Smooth muscle cell (in vitro differentiated cells): ENCODE results near the gene SDCBP2. TPM values are rescaled to one million over a fixed set of nuclear protein-coding genes. Genes with fewer than 3 reads are reported as not detected.

Experiments used
- DNase-seq: peaks from one replicate; lab custom pipeline; 2025; ENCODE audit not compliant: unreplicated experiment; lab: John Stamatoyannopoulos, UW
- H2AFZ ChIP-seq: fragments of 200-600 bp; sonication (generic); 2 replicates; pipeline ENCODE4 v1.6.0; 2016; ENCODE audit warnings: antibody characterized with exemption, low read depth, mild to moderate bottlenecking
- H3F3A ChIP-seq: fragments of 200-600 bp; sonication (generic); 2 replicates; pipeline ENCODE4 v1.6.0; 2017; ENCODE audit warnings: antibody characterized with exemption, low read depth
- H3K27ac ChIP-seq: fragments of 200-600 bp; sonication (generic); 2 replicates; pipeline ENCODE4 v1.5.1; 2016; ENCODE audit warnings: low read depth, mild to moderate bottlenecking
- H3K27me3 ChIP-seq: fragments of 200-600 bp; sonication (generic); 2 replicates; pipeline ENCODE4 v1.6.1; 2016; ENCODE audit warnings: low read depth, mild to moderate bottlenecking
- H3K36me3 ChIP-seq: fragments of 200-600 bp; sonication (generic); 2 replicates; pipeline ENCODE4 v1.5.1; 2016; ENCODE audit warnings: low read depth
- H3K4me1 ChIP-seq: fragments of 200-600 bp; sonication (generic); 2 replicates; pipeline ENCODE4 v1.5.1; 2016; ENCODE audit warnings: low read depth
- H3K4me2 ChIP-seq: fragments of 200-600 bp; sonication (generic); 2 replicates; pipeline ENCODE4 v1.6.0; 2016; ENCODE audit warnings: mild to moderate bottlenecking
- H3K4me3 ChIP-seq: fragments of 200-600 bp; sonication (generic); 2 replicates; pipeline ENCODE4 v1.5.1; 2016; ENCODE audit warnings: mild to moderate bottlenecking
- H3K79me2 ChIP-seq: fragments of 200-600 bp; sonication (generic); 2 replicates; pipeline ENCODE4 v1.6.0; 2016; ENCODE audit warnings: low read depth, mild to moderate bottlenecking
- H3K9ac ChIP-seq: fragments of 200-600 bp; sonication (generic); 2 replicates; pipeline ENCODE4 v1.6.0; 2016; ENCODE audit warnings: low read depth
- H3K9me3 ChIP-seq: fragments of 200-600 bp; sonication (generic); replicated peaks from 2 replicates; pipeline ENCODE4 v1.5.1; 2016; ENCODE audit warnings: low read depth
- H4K20me1 ChIP-seq: fragments of 200-600 bp; sonication (generic); 2 replicates; pipeline ENCODE4 v1.6.0; 2016; ENCODE audit warnings: low read depth
- CTCF ChIP-seq: fragments of 200-600 bp; sonication (generic); IDR thresholded peaks from 2 replicates; pipeline ENCODE4 v1.5.1; 2017; ENCODE audit warnings: borderline replicate concordance, mild to moderate bottlenecking, antibody characterized with exemption; ENCODE audit not compliant: insufficient read depth, poor library complexity, severe bottlenecking
- WGBS: methylation state at CpG from one replicate; pipeline ENCODE4 v1.1.7; 2016; ENCODE audit warnings: low lambda C conversion rate; 5-methylcytosine and 5-hydroxymethylcytosine counted together
- polyA plus RNA-seq: library from polyadenylated mRNA; unstranded; fragments of >200 nt; fragmentation: Nextera tagmentation; extraction: Ambion mirVana; gene quantifications from 2 replicates; pipeline ENCODE4 v1.2.1, GENCODE V29; 2016
- total RNA-seq: library from RNA; depleted of rRNA; stranded (reverse); fragments of >200 nt; gene quantifications from 2 replicates; pipeline ENCODE4 v1.2.3, GENCODE V29; 2014

SDCBP2 gene
- total and polyA plus RNA-seq, 2 experiments from 2014 or later = 3.6 to 4.7 TPM

- WGBS = 93% methylated on average over 6 of the region's 6 CpGs
- Histone ChIP-seq H3K4me2 (no peak overlapping the region), H3K9me3 (no peaks in the 10 kb centered on the region), H2AFZ (no peak overlapping the region), H3F3A (no peaks in the 10 kb centered on the region), H3K27me3 (no peaks in the 10 kb centered on the region), H3K36me3 (no peaks in the 10 kb centered on the region), H3K4me1 (no peaks in the 10 kb centered on the region), H3K79me2 (peaks cover 8% of the 10 kb centered on the region), H3K4me3 (no peak overlapping the region), H3K27ac (no peak overlapping the region), H4K20me1 (peaks cover 29% of the 10 kb centered on the region), H3K9ac (no peak overlapping the region)
- no peak for DNase-seq
- no peak for TF ChIP-seq CTCF
Measured at GRCh38 chr20:1335961-1336698, 7.2 kb upstream of the SDCBP2 start.

DNA sequence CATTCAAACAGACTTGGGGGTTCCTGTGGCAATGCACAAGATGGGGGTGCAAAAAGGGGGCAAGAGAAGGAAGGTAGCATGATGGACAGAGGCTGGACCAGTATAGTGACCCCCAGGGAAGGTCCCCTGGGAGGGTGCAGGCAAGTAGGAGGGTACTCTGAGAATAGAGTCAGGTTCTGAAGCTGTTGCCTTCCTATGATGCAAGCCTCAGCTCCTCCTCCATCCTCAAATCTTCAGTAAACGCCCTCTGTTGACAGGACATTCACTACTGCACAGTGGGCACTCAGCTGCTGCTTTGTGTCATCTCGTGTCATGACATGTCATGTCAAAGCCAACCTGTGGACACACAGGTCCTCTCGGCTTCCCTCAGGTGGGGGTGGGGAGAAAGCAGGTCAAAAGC is 5.8 kb upstream of the SDCBP2 start:
- Histone ChIP-seq H3K4me3 (no peak overlapping the region), H3K4me2 (no peak overlapping the region), H2AFZ (no peak overlapping the region), H3K9ac (no peak overlapping the region), H3K27me3 (no peaks in the 10 kb centered on the region), H3F3A (no peaks in the 10 kb centered on the region), H3K9me3 (no peaks in the 10 kb centered on the region), H3K79me2 (peaks cover 20% of the 10 kb centered on the region), H3K4me1 (no peaks in the 10 kb centered on the region), H4K20me1 (peaks cover 38% of the 10 kb centered on the region), H3K27ac (no peak overlapping the region), H3K36me3 (no peaks in the 10 kb centered on the region)
- DNase-seq = no peak
- WGBS = 65% methylated on average over 3 of the region's 3 CpGs
- no peak for TF ChIP-seq CTCF

DNA sequence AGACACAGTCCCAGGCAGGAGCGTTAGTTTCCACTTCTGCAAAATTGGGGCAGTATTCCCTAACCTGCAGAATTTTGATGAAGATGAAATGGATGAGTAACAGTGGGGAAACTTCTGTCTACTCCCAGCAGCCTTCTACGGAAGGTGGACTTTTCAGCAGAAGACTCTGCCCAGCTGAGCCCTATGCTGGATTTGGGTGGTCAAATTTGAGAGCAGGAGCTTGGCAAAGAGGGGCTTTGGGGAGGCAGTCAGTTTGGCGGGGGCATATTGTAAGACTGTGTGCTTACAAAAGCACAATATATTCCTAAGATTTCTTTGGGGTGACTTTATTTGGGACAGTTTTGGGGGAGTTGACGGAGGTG is 5.4 kb upstream of the SDCBP2 start:
- H3K36me3 ChIP-seq = no peaks in the 10 kb centered on the region
- WGBS = 97% methylated on average over 4 of the region's 4 CpGs
- no peak for TF ChIP-seq CTCF
- H3K4me2 ChIP-seq = no peak overlapping the region
- no peaks in the 10 kb centered on the region for H3K9me3 ChIP-seq
- H3K9ac ChIP-seq = no peak overlapping the region
- peaks cover 25% of the 10 kb centered on the region for H3K79me2 ChIP-seq
- H4K20me1 ChIP-seq = peaks cover 42% of the 10 kb centered on the region
- H3K27ac ChIP-seq = no peak overlapping the region
- H3K27me3 ChIP-seq = no peaks in the 10 kb centered on the region
- H3K4me3 ChIP-seq = no peak overlapping the region
- H3K4me1 ChIP-seq = no peaks in the 10 kb centered on the region
- H2AFZ ChIP-seq = no peak overlapping the region
- H3F3A ChIP-seq = no peaks in the 10 kb centered on the region
- no peak for DNase-seq
